8988T (cell line): ENCODE results near the gene EXOC6B.

Experiments used
- DNase-seq: peaks from one replicate; pipeline ENCODE4 v3.0.0; 2011

EXOC6B gene

GRCh38 chr2:72828840-72829507 lies 3.1 kb upstream of the EXOC6B start:
- no peak for DNase-seq

GRCh38 chr2:72827966-72828646 lies 2.3 kb upstream of the EXOC6B start:
- DNase-seq: no peak

- DNase-seq: no peak
Observed at GRCh38 chr2:72827487-72827886, 1.7 kb upstream of the EXOC6B start.

GRCh38 chr2:72826156-72826477 lies 284 bp upstream of the EXOC6B start:
- DNase-seq: no peak

- no peak for DNase-seq
Observed at GRCh38 chr2:72824224-72824842, 1.5 kb downstream of the EXOC6B start.

GRCh38 chr2:72822794-72823193 lies 3.0 kb downstream of the EXOC6B start:
- DNase-seq: no peak

- DNase-seq: no peak
Observed at GRCh38 chr2:72821983-72822382, 3.9 kb downstream of the EXOC6B start.

- no peak for DNase-seq
Observed at GRCh38 chr2:72821118-72821517, 4.7 kb downstream of the EXOC6B start.

- no peak for DNase-seq
Observed at GRCh38 chr2:72819501-72819900, 6.3 kb downstream of the EXOC6B start.

GRCh38 chr2:72815655-72816278 lies 10.1 kb downstream of the EXOC6B start:
- no peak for DNase-seq

GRCh38 chr2:72813841-72814240 lies 12.0 kb downstream of the EXOC6B start:
- no peak for DNase-seq

- DNase-seq: no peak
Observed at GRCh38 chr2:72810165-72810564, 15.7 kb downstream of the EXOC6B start.

GRCh38 chr2:72809095-72809494 lies 16.7 kb downstream of the EXOC6B start:
- no peak for DNase-seq

- DNase-seq: no peak
Observed at GRCh38 chr2:72806280-72806945, 19.4 kb downstream of the EXOC6B start.

- no peak for DNase-seq
Observed at GRCh38 chr2:72803626-72804320, 22.1 kb downstream of the EXOC6B start.

GRCh38 chr2:72803151-72803550 lies 22.7 kb downstream of the EXOC6B start:
- no peak for DNase-seq

GRCh38 chr2:72800492-72800891 lies 25.3 kb downstream of the EXOC6B start:
- DNase-seq: no peak

GRCh38 chr2:72797740-72798139 lies 28.1 kb downstream of the EXOC6B start:
- DNase-seq: no peak

- DNase-seq: no peak
Observed at GRCh38 chr2:72796766-72797165, 29.1 kb downstream of the EXOC6B start.

- DNase-seq: no peak
Observed at GRCh38 chr2:72794572-72794971, 31.3 kb downstream of the EXOC6B start.

GRCh38 chr2:72793798-72794440 lies 31.9 kb downstream of the EXOC6B start:
- no peak for DNase-seq

GRCh38 chr2:72789241-72789640 lies 36.6 kb downstream of the EXOC6B start:
- DNase-seq: no peak
